SK-N-SH (cell line): ENCODE data around the gene TSPAN7. TPM values are rescaled to one million over a fixed set of nuclear protein-coding genes. Genes with fewer than 3 reads are reported as not detected.

Experiments used
- CTCF ChIA-PET: fragments of 300-600, 350-600 bp; formaldehyde crosslinking; extraction: SDS; loops from one replicate; lab custom pipeline; 2021; lab: Yijun Ruan, JAX
- POLR2A ChIA-PET: fragments of 350-600 bp; sonication (Branson Sonifier 250); formaldehyde crosslinking; extraction: SDS; loops from one replicate; lab custom pipeline; 2020; ENCODE audit warnings: antibody characterized with exemption, inconsistent platforms; lab: Yijun Ruan, JAX
- DNase-seq: peaks from one replicate; pipeline ENCODE4 v3.0.0; 2012
- H2AFZ ChIP-seq: fragments of 200-600 bp; sonication (generic); 2 replicates; pipeline ENCODE4 v1.8.1; 2016; ENCODE audit warnings: antibody characterized with exemption, mild to moderate bottlenecking, low read depth
- H3F3A ChIP-seq: fragments of 200-600 bp; sonication (generic); replicated peaks from 2 replicates; pipeline ENCODE3; 2016; ENCODE audit warnings: antibody characterized with exemption, mild to moderate bottlenecking; ENCODE audit not compliant: insufficient read depth
- H3K27ac ChIP-seq, 2 experiments: fragments of 200-500 bp in 1 of 2; fragments of 200-600 bp in 1 of 2; sonication (Bioruptor generic) in 1 of 2; sonication (generic), shearing (Covaris generic) in 1 of 2; 2 replicates each; pipeline versions ENCODE4 v1.5.1 to v1.6.1; 2014 to 2016; ENCODE audit warnings: low read depth in 2 of 2, inconsistent platforms in 1 of 2, low read length in 1 of 2, mild to moderate bottlenecking in 1 of 2, mixed read lengths in 1 of 2
- H3K27me3 ChIP-seq: fragments of 200-600 bp; sonication (generic), shearing (Covaris generic); 2 replicates; pipeline ENCODE4 v1.6.1; 2016; ENCODE audit warnings: mixed run types; ENCODE audit not compliant: insufficient read depth
- H3K36me3 ChIP-seq, 2 experiments: fragments of 200-500 bp in 1 of 2; fragments of 200-600 bp in 1 of 2; sonication (Bioruptor generic) in 1 of 2; sonication (generic) in 1 of 2; replicated peaks in 1 of 2; 2 replicates each; pipeline versions ENCODE3 to v1.5.1; 2014 to 2016; ENCODE audit warnings: low read length in 1 of 2, mild to moderate bottlenecking in 1 of 2; ENCODE audit not compliant: insufficient read depth in 2 of 2, control insufficient read depth in 1 of 2
- H3K4me1 ChIP-seq, 2 experiments: fragments of 200-500 bp in 1 of 2; fragments of 200-600 bp in 1 of 2; sonication (Bioruptor generic) in 1 of 2; sonication (generic), shearing (Covaris generic) in 1 of 2; 2 replicates each; pipeline versions ENCODE4 v1.5.1 to v1.6.1; 2014 to 2016; ENCODE audit warnings: low read depth in 1 of 2, low read length in 1 of 2, mixed run types in 1 of 2; ENCODE audit not compliant: insufficient read depth in 2 of 2, control insufficient read depth in 1 of 2
- H3K4me2 ChIP-seq: fragments of 200-600 bp; sonication (generic), shearing (Covaris generic); 2 replicates; pipeline ENCODE4 v1.6.1; 2017; ENCODE audit warnings: mixed run types
- H3K4me3 ChIP-seq, 2 experiments: fragments of 200-500 bp in 1 of 2; fragments of 200-600 bp in 1 of 2; sonication (Bioruptor generic) in 1 of 2; sonication (generic), shearing (Covaris generic) in 1 of 2; 2 replicates each; pipeline versions ENCODE4 v1.5.1 to v1.8.1; 2014 to 2016; ENCODE audit warnings: low read depth in 2 of 2, inconsistent platforms in 1 of 2, low read length in 1 of 2, mild to moderate bottlenecking in 1 of 2, mixed read lengths in 1 of 2, moderate library complexity in 1 of 2
- H3K79me2 ChIP-seq: fragments of 200-600 bp; sonication (generic); 2 replicates; pipeline ENCODE4 v1.8.1; 2017; ENCODE audit warnings: mild to moderate bottlenecking; ENCODE audit not compliant: insufficient read depth
- H3K9ac ChIP-seq: fragments of 200-600 bp; sonication (generic); 2 replicates; pipeline ENCODE4 v1.6.1; 2017; ENCODE audit warnings: mixed run types
- H3K9me2 ChIP-seq: fragments of 200-600 bp; sonication (generic); 2 replicates; pipeline ENCODE4 v1.6.1; 2017; ENCODE audit warnings: mixed run types
- H3K9me3 ChIP-seq: fragments of 200-600 bp; sonication (generic); 2 replicates; pipeline ENCODE4 v1.6.1; 2017; ENCODE audit warnings: mixed run types, mild to moderate bottlenecking, moderate library complexity
- H4K20me1 ChIP-seq: fragments of 200-600 bp; sonication (generic); 2 replicates; pipeline ENCODE4 v1.6.1; 2017; ENCODE audit warnings: mild to moderate bottlenecking, mixed run types; ENCODE audit not compliant: insufficient read depth
- CHD2 ChIP-seq: fragments of 150-350 bp; IDR thresholded peaks from 2 replicates; pipeline ENCODE4 v1.6.1; 2018; ENCODE audit warnings: low read length; ENCODE audit not compliant: partially characterized antibody
- EP300 ChIP-seq, 2 experiments: IDR thresholded peaks; 2 replicates each; pipeline versions ENCODE4 v1.4.0 to v1.6.1; 2012; ENCODE audit warnings: borderline replicate concordance in 1 of 2, low read depth in 1 of 2, low read length in 1 of 2
- EZH2phosphoT487 ChIP-seq: fragments of 200-600 bp; sonication (generic); IDR thresholded peaks from 2 replicates; pipeline ENCODE4 v1.6.1; 2017; ENCODE audit warnings: low read depth, mixed run types, mild to moderate bottlenecking, antibody characterized with exemption, moderate library complexity, borderline replicate concordance
- FOXJ3 ChIP-seq: sonication (generic); formaldehyde crosslinking; IDR thresholded peaks from 2 replicates; pipeline ENCODE4 v1.5.1; 2020; ENCODE audit warnings: mild to moderate bottlenecking, missing genetic modification reagents
- FOXM1 ChIP-seq: IDR thresholded peaks from 2 replicates; pipeline ENCODE4 v1.4.0; 2012; ENCODE audit warnings: low read depth, mild to moderate bottlenecking
- MEF2A ChIP-seq: IDR thresholded peaks from 2 replicates; pipeline ENCODE4 v1.4.0; 2012; ENCODE audit warnings: low read depth, borderline replicate concordance
- MXI1 ChIP-seq: IDR thresholded peaks from 2 replicates; pipeline ENCODE4 v1.6.1; 2012; ENCODE audit warnings: mild to moderate bottlenecking, low read depth, low read length, improper control_type of control experiment
- NFIC ChIP-seq: IDR thresholded peaks from 2 replicates; pipeline ENCODE4 v1.4.0; 2012; ENCODE audit warnings: borderline replicate concordance
- NRF1 ChIP-seq: IDR thresholded peaks from 2 replicates; pipeline ENCODE4 v1.6.1; 2012; ENCODE audit warnings: low read depth, mild to moderate bottlenecking, low read length
- RAD21 ChIP-seq: IDR thresholded peaks from 2 replicates; pipeline ENCODE4 v1.6.1; 2012; ENCODE audit warnings: mild to moderate bottlenecking, low read length
- RCOR1 ChIP-seq: fragments of 150-350 bp; IDR thresholded peaks from 2 replicates; pipeline ENCODE4 v1.6.1; 2017; ENCODE audit warnings: antibody characterized with exemption, low read length
- RFX5 ChIP-seq: IDR thresholded peaks from 2 replicates; pipeline ENCODE4 v1.6.1; 2012; ENCODE audit warnings: mild to moderate bottlenecking, improper control_type of control experiment, low read length
- RXRA ChIP-seq: IDR thresholded peaks from 2 replicates; pipeline ENCODE4 v1.4.0; 2012; ENCODE audit warnings: low read depth, mild to moderate bottlenecking, borderline replicate concordance
- SMC3 ChIP-seq: IDR thresholded peaks from 2 replicates; pipeline ENCODE4 v1.6.1; 2012; ENCODE audit warnings: low read depth, low read length, improper control_type of control experiment
- TAF1 ChIP-seq: IDR thresholded peaks from 2 replicates; pipeline ENCODE4 v1.6.1; 2012; ENCODE audit warnings: low read depth, mild to moderate bottlenecking, low read length, moderate library complexity, borderline replicate concordance
- TEAD4 ChIP-seq: IDR thresholded peaks from 2 replicates; pipeline ENCODE4 v1.4.0; 2012; ENCODE audit warnings: mild to moderate bottlenecking, borderline replicate concordance; ENCODE audit not compliant: insufficient read depth
- WGBS: methylation state at CpG from one replicate; pipeline ENCODE4 v1.1.6; 2017; ENCODE audit warnings: low lambda C conversion rate; 5-methylcytosine and 5-hydroxymethylcytosine counted together
- polyA plus RNA-seq, 3 experiments: library from polyadenylated mRNA; depleted of rRNA; stranded (reverse); fragments of >200 nt; gene quantifications; 2 replicates each; pipeline ENCODE4 v1.2.3, GENCODE V29; 2012
- TF ChIP-seq, protein P1 (sequence below): IDR thresholded peaks from 2 replicates; pipeline ENCODE4; 2012
- TF ChIP-seq, protein P2 (sequence below): IDR thresholded peaks from 2 replicates; pipeline ENCODE4 v1.4.0; 2012; ENCODE audit warnings: low read depth
- TF ChIP-seq, protein P3 (sequence below): IDR thresholded peaks from 2 replicates; pipeline ENCODE4 v1.4.0; 2012; ENCODE audit warnings: low read depth, borderline replicate concordance
- TF ChIP-seq, protein P4 (sequence below): fragments of 200-600 bp; sonication (generic); IDR thresholded peaks from 2 replicates; pipeline ENCODE4 v1.6.1; 2017; ENCODE audit warnings: antibody characterized with exemption, mild to moderate bottlenecking, moderate library complexity
- TF ChIP-seq, protein P5 (sequence below): fragments of 150-350 bp; IDR thresholded peaks from 2 replicates; pipeline ENCODE4 v1.6.1; 2016; ENCODE audit warnings: mild to moderate bottlenecking, low read depth, low read length

TSPAN7 gene
- polyA plus RNA-seq, 1 of the 3 experiments (the other 2 are of a cell fraction): 0.39 TPM

- Histone ChIP-seq H3K4me3 (no peak overlapping the region; a peak in 1 of 4 replicates), H4K20me1 (no peaks in the 10 kb centered on the region), H3K4me1 (no peaks in the 10 kb centered on the region), H3K9me2 (no peaks in the 10 kb centered on the region), H3K9ac (no peak overlapping the region), H3F3A (no peaks in the 10 kb centered on the region), H3K27ac (no peak overlapping the region), H3K27me3 (no peaks in the 10 kb centered on the region), H3K4me2 (no peak overlapping the region), H3K36me3 (no peaks in the 10 kb centered on the region), H3K79me2 (no peaks in the 10 kb centered on the region), H2AFZ (no peak overlapping the region), H3K9me3 (no peaks in the 10 kb centered on the region)
- WGBS: 21% methylated on average over 1 of the region's 1 CpG
- ChIA-PET POLR2A (no interaction called here), CTCF (interaction anchor here (0.9 to 2.3 kb wide), 6 partner anchors 11 to 434 kb away, joined by 3 to 13 read pairs (median 3); partner anchors contain the start of gene RPGR)
- peak; percentile 32 for DNase-seq
- TF ChIP-seq TEAD4 (no peak), SMC3 (peak; percentile 15; the same call in 1 of the 2 replicates), EP300 (IDR thresholded peaks at IDR 0.05; ENCODE audit: borderline replicate concordance in 1 of 2, low read depth in 1 of 2, low read length in 1 of 2) (no peak), CHD2 (no peak), RAD21 (peak; percentile 44), TAF1 (no peak), MEF2A (no peak)
- TF ChIP-seq, protein P1, sequence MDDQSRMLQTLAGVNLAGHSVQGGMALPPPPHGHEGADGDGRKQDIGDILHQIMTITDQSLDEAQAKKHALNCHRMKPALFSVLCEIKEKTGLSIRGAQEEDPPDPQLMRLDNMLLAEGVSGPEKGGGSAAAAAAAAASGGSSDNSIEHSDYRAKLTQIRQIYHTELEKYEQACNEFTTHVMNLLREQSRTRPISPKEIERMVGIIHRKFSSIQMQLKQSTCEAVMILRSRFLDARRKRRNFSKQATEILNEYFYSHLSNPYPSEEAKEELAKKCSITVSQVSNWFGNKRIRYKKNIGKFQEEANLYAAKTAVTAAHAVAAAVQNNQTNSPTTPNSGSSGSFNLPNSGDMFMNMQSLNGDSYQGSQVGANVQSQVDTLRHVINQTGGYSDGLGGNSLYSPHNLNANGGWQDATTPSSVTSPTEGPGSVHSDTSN: no peak
- TF ChIP-seq, protein P2, sequence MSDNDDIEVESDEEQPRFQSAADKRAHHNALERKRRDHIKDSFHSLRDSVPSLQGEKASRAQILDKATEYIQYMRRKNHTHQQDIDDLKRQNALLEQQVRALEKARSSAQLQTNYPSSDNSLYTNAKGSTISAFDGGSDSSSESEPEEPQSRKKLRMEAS: no peak
- TF ChIP-seq, protein P3, sequence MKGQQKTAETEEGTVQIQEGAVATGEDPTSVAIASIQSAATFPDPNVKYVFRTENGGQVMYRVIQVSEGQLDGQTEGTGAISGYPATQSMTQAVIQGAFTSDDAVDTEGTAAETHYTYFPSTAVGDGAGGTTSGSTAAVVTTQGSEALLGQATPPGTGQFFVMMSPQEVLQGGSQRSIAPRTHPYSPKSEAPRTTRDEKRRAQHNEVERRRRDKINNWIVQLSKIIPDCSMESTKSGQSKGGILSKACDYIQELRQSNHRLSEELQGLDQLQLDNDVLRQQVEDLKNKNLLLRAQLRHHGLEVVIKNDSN: no peak
- TF ChIP-seq, protein P4, sequence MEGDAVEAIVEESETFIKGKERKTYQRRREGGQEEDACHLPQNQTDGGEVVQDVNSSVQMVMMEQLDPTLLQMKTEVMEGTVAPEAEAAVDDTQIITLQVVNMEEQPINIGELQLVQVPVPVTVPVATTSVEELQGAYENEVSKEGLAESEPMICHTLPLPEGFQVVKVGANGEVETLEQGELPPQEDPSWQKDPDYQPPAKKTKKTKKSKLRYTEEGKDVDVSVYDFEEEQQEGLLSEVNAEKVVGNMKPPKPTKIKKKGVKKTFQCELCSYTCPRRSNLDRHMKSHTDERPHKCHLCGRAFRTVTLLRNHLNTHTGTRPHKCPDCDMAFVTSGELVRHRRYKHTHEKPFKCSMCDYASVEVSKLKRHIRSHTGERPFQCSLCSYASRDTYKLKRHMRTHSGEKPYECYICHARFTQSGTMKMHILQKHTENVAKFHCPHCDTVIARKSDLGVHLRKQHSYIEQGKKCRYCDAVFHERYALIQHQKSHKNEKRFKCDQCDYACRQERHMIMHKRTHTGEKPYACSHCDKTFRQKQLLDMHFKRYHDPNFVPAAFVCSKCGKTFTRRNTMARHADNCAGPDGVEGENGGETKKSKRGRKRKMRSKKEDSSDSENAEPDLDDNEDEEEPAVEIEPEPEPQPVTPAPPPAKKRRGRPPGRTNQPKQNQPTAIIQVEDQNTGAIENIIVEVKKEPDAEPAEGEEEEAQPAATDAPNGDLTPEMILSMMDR: peak; percentile 63
Measured at GRCh38 chrX:38717871-38718270, 156.5 kb downstream of the TSPAN7 start.

- no peaks in the 10 kb centered on the region for H3K27me3 ChIP-seq
- ChIA-PET CTCF (interaction anchor here (0.9 to 2.3 kb wide), 6 partner anchors 11 to 433 kb away, joined by 3 to 13 read pairs (median 3); partner anchors contain the start of gene RPGR), POLR2A (no interaction called here)
- no peaks in the 10 kb centered on the region for H4K20me1 ChIP-seq
- WGBS: 15% methylated on average over 1 of the region's 1 CpG
- no peak for DNase-seq
- no peak overlapping the region for H3K4me3 ChIP-seq
- no peaks in the 10 kb centered on the region for H3K79me2 ChIP-seq
- no peaks in the 10 kb centered on the region for H3F3A ChIP-seq
- no peaks in the 10 kb centered on the region for H3K9me2 ChIP-seq
- no peaks in the 10 kb centered on the region for H3K9me3 ChIP-seq
- no peak overlapping the region for H3K9ac ChIP-seq
- no peaks in the 10 kb centered on the region for H3K36me3 ChIP-seq
- no peak overlapping the region for H3K4me2 ChIP-seq
- H2AFZ ChIP-seq: no peak overlapping the region
- H3K4me1 ChIP-seq: no peaks in the 10 kb centered on the region
- no peak overlapping the region for H3K27ac ChIP-seq
- TF ChIP-seq, protein P5, sequence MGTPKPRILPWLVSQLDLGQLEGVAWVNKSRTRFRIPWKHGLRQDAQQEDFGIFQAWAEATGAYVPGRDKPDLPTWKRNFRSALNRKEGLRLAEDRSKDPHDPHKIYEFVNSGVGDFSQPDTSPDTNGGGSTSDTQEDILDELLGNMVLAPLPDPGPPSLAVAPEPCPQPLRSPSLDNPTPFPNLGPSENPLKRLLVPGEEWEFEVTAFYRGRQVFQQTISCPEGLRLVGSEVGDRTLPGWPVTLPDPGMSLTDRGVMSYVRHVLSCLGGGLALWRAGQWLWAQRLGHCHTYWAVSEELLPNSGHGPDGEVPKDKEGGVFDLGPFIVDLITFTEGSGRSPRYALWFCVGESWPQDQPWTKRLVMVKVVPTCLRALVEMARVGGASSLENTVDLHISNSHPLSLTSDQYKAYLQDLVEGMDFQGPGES: no peak
- no peak for TF ChIP-seq FOXM1
- no peak for TF ChIP-seq RFX5
- no peak for TF ChIP-seq NRF1
- TF ChIP-seq MXI1: no peak
- no peak for TF ChIP-seq SMC3
- no peak for TF ChIP-seq RCOR1
- TF ChIP-seq, protein P2: no peak
- TF ChIP-seq, protein P1: no peak
- TF ChIP-seq RXRA: no peak
- no peak for TF ChIP-seq CHD2
- no peak for TF ChIP-seq TAF1
- no peak for TF ChIP-seq EZH2phosphoT487
- TF ChIP-seq FOXJ3 (CRISPR knock-in tag): no peak
- TF ChIP-seq NFIC: no peak
Measured at GRCh38 chrX:38718311-38718710, 157.0 kb downstream of the TSPAN7 start.
